Transverse colon (tissue), 3 donors: ENCODE data around the gene SUGCT.

Experiments used
- CTCF ChIP-seq, 5 experiments: fragments of 200-600 bp in 3 of 5; fragments of 450-650 bp in 2 of 5; sonication (generic) in 3 of 5; IDR thresholded peaks; 1 replicate in 2 of 5; 2 replicates in 3 of 5; pipeline ENCODE4 v1.5.1; 2016 to 2017; ENCODE audit warnings: antibody characterized with exemption in 5 of 5, inconsistent platforms in 3 of 5, mild to moderate bottlenecking in 2 of 5, moderate library complexity in 1 of 5
- POLR2A ChIP-seq: fragments of 450-650 bp; IDR thresholded peaks from one replicate; pipeline ENCODE4 v1.6.1; 2016; ENCODE audit warnings: antibody characterized with exemption, mild to moderate bottlenecking, moderate library complexity

- TF ChIP-seq POLR2A (no peak), CTCF (IDR thresholded peaks at IDR 0.05) (no peak)
Observed at GRCh38 chr7:40436710-40437109, 301.9 kb downstream of the SUGCT start.
